ENCODE measurements around the gene SLC25A52.

DNA sequence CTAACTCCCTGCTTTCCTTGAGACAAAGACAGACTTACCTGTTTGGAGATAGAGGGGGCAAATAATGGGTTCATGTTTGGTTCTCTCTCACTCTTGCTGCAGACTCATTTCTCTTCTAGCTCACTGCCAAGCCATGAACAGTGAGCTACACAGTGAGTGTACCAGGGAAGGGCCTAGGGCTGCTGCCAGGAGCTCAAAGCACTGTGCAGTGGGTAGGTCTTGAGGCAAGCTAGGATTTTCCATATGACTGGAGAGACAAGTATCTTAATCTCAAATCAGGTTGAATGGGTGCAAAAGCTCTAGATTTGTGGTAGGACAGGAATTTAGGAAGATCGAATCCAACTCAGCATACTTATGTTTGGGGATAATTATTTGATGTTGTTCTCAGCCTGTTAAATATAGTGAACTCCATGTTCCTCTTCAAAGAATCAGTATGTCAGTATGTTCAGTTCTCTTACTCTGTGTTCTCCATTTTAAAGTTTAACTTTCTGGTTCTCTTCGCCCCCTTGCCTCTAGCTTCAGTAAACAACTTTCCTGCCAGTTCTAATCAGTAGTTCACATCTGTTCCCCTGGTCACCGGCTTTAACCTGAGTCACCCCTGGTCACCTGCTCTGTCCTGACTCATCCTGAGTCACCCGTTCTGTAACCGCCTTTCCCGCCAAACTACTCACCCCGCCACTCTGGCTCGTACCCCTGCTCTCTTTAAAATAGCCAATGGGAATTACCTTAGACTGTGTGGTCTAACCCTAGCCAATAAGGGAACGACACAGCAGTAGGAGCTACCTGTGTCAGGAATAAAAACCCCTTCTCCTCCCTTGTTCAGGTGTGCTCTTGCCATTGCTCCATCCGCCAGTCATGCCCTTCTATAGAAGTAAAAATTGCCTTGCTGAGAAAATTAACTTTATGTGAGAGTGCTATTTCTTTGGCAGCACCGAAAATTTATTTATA is 21.9 kb downstream of the SLC25A52 start:
- TF ChIP-seq GATA2 (IDR thresholded peaks at IDR 0.05; ENCODE audit: low read depth, low read length) (no peak), GATA3 (IDR thresholded peaks at IDR 0.05; ENCODE audit: low read depth, low read length) (no peak)

All from SH-SY5Y (cell line).